ENCODE measurements around the gene FBXW12.

DNA sequence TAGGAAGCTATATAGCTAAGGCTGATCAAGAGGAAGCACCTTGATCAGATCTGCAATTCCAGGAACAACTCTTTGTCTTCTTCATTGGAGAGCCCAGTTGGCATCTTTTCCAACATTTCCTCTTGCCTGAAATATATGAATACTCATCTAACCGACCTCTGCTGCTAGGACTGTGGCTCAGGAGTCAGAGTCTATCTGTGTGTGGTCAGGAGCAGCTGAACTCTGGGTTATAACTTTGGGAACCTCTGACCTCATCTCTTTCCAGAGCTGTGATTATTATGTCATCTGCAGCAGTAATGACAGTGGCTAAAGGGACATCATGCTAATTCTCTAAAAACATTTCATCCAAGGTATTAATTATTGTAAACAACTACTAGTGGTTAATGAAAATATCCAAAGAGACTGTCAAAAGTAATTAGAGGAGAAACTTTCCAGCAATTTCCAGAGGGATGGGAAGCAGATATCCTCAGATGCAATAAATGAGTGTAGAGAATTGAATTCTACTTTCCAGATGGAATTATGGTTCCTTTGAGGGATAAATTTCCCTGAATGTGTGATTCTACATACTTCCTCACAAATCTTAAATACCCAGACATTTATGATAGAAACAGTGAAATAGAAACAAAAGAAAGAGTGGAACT is 27.0 kb upstream of the FBXW12 start:
- TF ChIP-seq ZNF274 (IDR thresholded peaks at IDR 0.05; ENCODE audit: low read depth, low read length) = no peak
- TF ChIP-seq SUZ12 (IDR thresholded peaks at IDR 0.05; ENCODE audit: extremely low read depth, insufficient read depth, insufficient read length) = no peak
- no peak for TF ChIP-seq YY1 (IDR thresholded peaks at IDR 0.05; ENCODE audit: insufficient read depth, insufficient read length)
